GM23248 (cell line): ENCODE results near the gene IRF6. TPM values are rescaled to one million over a fixed set of nuclear protein-coding genes. Genes with fewer than 3 reads are reported as not detected.

Experiments used
- DNase-seq: peaks from one replicate; pipeline ENCODE4 v3.0.0-alpha.2; 2015
- H2AFZ ChIP-seq: fragments of 200-600 bp; sonication (generic); 2 replicates; pipeline ENCODE4 v1.6.1; 2016; ENCODE audit warnings: antibody characterized with exemption
- H3F3A ChIP-seq: fragments of 200-600 bp; sonication (generic); 2 replicates; pipeline ENCODE4 v1.6.1; 2016; ENCODE audit warnings: mild to moderate bottlenecking, antibody characterized with exemption, mixed run types; ENCODE audit not compliant: insufficient read depth
- H3K27ac ChIP-seq: fragments of 200-600 bp; sonication (generic); 2 replicates; pipeline ENCODE4 v1.5.1; 2016; ENCODE audit warnings: mild to moderate bottlenecking
- H3K27me3 ChIP-seq: fragments of 200-600 bp; sonication (generic); replicated peaks from 2 replicates; pipeline ENCODE4 v1.6.1; 2016; ENCODE audit warnings: mild to moderate bottlenecking; ENCODE audit not compliant: insufficient read depth
- H3K36me3 ChIP-seq: fragments of 200-600 bp; sonication (generic); 2 replicates; pipeline ENCODE4 v1.6.1; 2016; ENCODE audit warnings: low read depth, mild to moderate bottlenecking
- H3K4me1 ChIP-seq: fragments of 200-600 bp; sonication (generic); 2 replicates; pipeline ENCODE4 v1.6.1; 2016; ENCODE audit warnings: mild to moderate bottlenecking; ENCODE audit not compliant: insufficient read depth
- H3K4me2 ChIP-seq: fragments of 200-600 bp; sonication (generic); one replicate; pipeline ENCODE4 v1.6.1; 2016; ENCODE audit warnings: mild to moderate bottlenecking; ENCODE audit not compliant: unreplicated experiment
- H3K4me3 ChIP-seq: fragments of 200-600 bp; sonication (generic); 2 replicates; pipeline ENCODE4 v1.5.1; 2016; ENCODE audit warnings: mild to moderate bottlenecking
- H3K79me2 ChIP-seq: fragments of 200-600 bp; sonication (generic); 2 replicates; pipeline ENCODE4 v1.6.1; 2016; ENCODE audit warnings: mild to moderate bottlenecking; ENCODE audit not compliant: insufficient read depth
- H3K9ac ChIP-seq: fragments of 200-600 bp; sonication (generic); 2 replicates; pipeline ENCODE4 v1.6.1; 2016; ENCODE audit warnings: mild to moderate bottlenecking
- H3K9me2 ChIP-seq: fragments of 200-600 bp; sonication (generic); 2 replicates; pipeline ENCODE4 v1.6.1; 2016; ENCODE audit warnings: mixed run types, mild to moderate bottlenecking, moderate library complexity; ENCODE audit not compliant: insufficient read depth
- H3K9me3 ChIP-seq: fragments of 200-600 bp; sonication (generic); one replicate; pipeline ENCODE4 v1.6.1; 2017; ENCODE audit warnings: low read depth
- H4K20me1 ChIP-seq: fragments of 200-600 bp; sonication (generic); 2 replicates; pipeline ENCODE4 v1.6.0; 2016; ENCODE audit not compliant: insufficient read depth
- EZH2 ChIP-seq: fragments of 200-600 bp; sonication (generic); IDR thresholded peaks from 2 replicates; pipeline ENCODE4 v1.6.1; 2018; ENCODE audit warnings: antibody characterized with exemption, mild to moderate bottlenecking; ENCODE audit not compliant: insufficient read depth, poor library complexity, severe bottlenecking
- EZH2phosphoT487 ChIP-seq: fragments of 200-600 bp; sonication (generic); IDR thresholded peaks from 2 replicates; pipeline ENCODE4 v1.6.1; 2018; ENCODE audit warnings: antibody characterized with exemption, moderate library complexity, mild to moderate bottlenecking, low read depth; ENCODE audit not compliant: insufficient read depth
- WGBS, 2 experiments: methylation state at CpG; one replicate each; pipeline ENCODE4 v1.1.6; 2015 to 2017; ENCODE audit warnings: low lambda C conversion rate in 2 of 2, low coverage in 1 of 2; ENCODE audit errors: missing lambda C conversion rate in 2 of 2; 5-methylcytosine and 5-hydroxymethylcytosine counted together
- in situ Hi-C: fragments of 300-500 bp; cut with MboI; formaldehyde crosslinking; loops from 2 replicates; pipeline ENCODE4 v1.15.0; 2020
- polyA plus RNA-seq: library from polyadenylated mRNA; unstranded; fragments of >200 nt; fragmentation: Nextera tagmentation; extraction: Ambion mirVana; gene quantifications from 2 replicates; pipeline ENCODE4 v1.2.1, GENCODE V29; 2016
- total RNA-seq: library from RNA; depleted of rRNA; stranded (reverse); fragments of >200 nt; shearing (Covaris generic); gene quantifications from 2 replicates; pipeline ENCODE4 v1.2.3, GENCODE V29; 2014

IRF6 gene
- total and polyA plus RNA-seq, 2 experiments from 2014 or later, result 0.84 to 1.3 TPM

- H3K9me2 ChIP-seq, result no peaks in the 10 kb centered on the region
- no peaks in the 10 kb centered on the region for H4K20me1 ChIP-seq
- H3K79me2 ChIP-seq, result no peaks in the 10 kb centered on the region
- no peak overlapping the region for H3K4me2 ChIP-seq
- H3K9ac ChIP-seq, result no peak overlapping the region
- in situ Hi-C loops, result no loop called here
- TF ChIP-seq EZH2 (no peak), EZH2phosphoT487 (no peak)
- peaks cover 12% of the 10 kb centered on the region for H3F3A ChIP-seq
- no peak overlapping the region for H3K4me3 ChIP-seq
- DNase-seq, result no peak
- peaks cover 16% of the 10 kb centered on the region; the same call in 1 of the 2 replicates for H3K4me1 ChIP-seq
- no peak overlapping the region for H2AFZ ChIP-seq
- H3K9me3 ChIP-seq, result no peaks in the 10 kb centered on the region
- H3K27me3 ChIP-seq, result no peaks in the 10 kb centered on the region
- 96 to 98% methylated on average over 9 of the region's 9 CpGs for WGBS, 2 experiments
- no peak overlapping the region for H3K27ac ChIP-seq
- H3K36me3 ChIP-seq, result no peaks in the 10 kb centered on the region
These were observed 37.6 kb downstream of the IRF6 start for GRCh38 chr1:209768354-209768774.

GRCh38 chr1:209767706-209768105 lies 38.2 kb downstream of the IRF6 start:
- Histone ChIP-seq H4K20me1 (no peaks in the 10 kb centered on the region), H3K4me2 (no peak overlapping the region), H3K4me1 (peaks cover 16% of the 10 kb centered on the region; the same call in 1 of the 2 replicates), H3K9me3 (no peaks in the 10 kb centered on the region), H3K4me3 (no peak overlapping the region), H3K79me2 (no peaks in the 10 kb centered on the region), H3K9ac (no peak overlapping the region), H2AFZ (no peak overlapping the region), H3K36me3 (no peaks in the 10 kb centered on the region), H3K27ac (no peak overlapping the region), H3K27me3 (no peaks in the 10 kb centered on the region), H3F3A (peaks cover 12% of the 10 kb centered on the region), H3K9me2 (no peaks in the 10 kb centered on the region)
- TF ChIP-seq EZH2 (no peak), EZH2phosphoT487 (no peak)
- no peak for DNase-seq
- in situ Hi-C loops, result no loop called here

GRCh38 chr1:209767096-209767495 lies 38.8 kb downstream of the IRF6 start:
- Histone ChIP-seq H3K36me3 (no peaks in the 10 kb centered on the region), H3K4me3 (no peak overlapping the region), H3K27ac (no peak overlapping the region), H3K4me2 (no peak overlapping the region), H3K4me1 (peaks cover 16% of the 10 kb centered on the region; the same call in 1 of the 2 replicates), H3K9me3 (no peaks in the 10 kb centered on the region), H4K20me1 (no peaks in the 10 kb centered on the region), H3K9me2 (no peaks in the 10 kb centered on the region), H3K27me3 (no peaks in the 10 kb centered on the region), H3K79me2 (no peaks in the 10 kb centered on the region), H3K9ac (no peak overlapping the region), H3F3A (peaks cover 12% of the 10 kb centered on the region), H2AFZ (no peak overlapping the region)
- TF ChIP-seq EZH2 (no peak), EZH2phosphoT487 (no peak)
- no peak for DNase-seq
- in situ Hi-C loops, result no loop called here

- H3K79me2 ChIP-seq, result no peaks in the 10 kb centered on the region
- DNase-seq, result no peak
- H3K27me3 ChIP-seq, result no peaks in the 10 kb centered on the region
- peaks cover 18% of the 10 kb centered on the region; the same call in 1 of the 2 replicates for H3K4me1 ChIP-seq
- H3K9me2 ChIP-seq, result no peaks in the 10 kb centered on the region
- no peak for TF ChIP-seq EZH2phosphoT487
- TF ChIP-seq EZH2, result no peak
- H3K4me2 ChIP-seq, result no peak overlapping the region
- no peak overlapping the region for H3K27ac ChIP-seq
- no peaks in the 10 kb centered on the region for H3K36me3 ChIP-seq
- H2AFZ ChIP-seq, result no peak overlapping the region
- peaks cover 12% of the 10 kb centered on the region for H3F3A ChIP-seq
- no peak overlapping the region for H3K9ac ChIP-seq
- H3K9me3 ChIP-seq, result no peaks in the 10 kb centered on the region
- in situ Hi-C loops, result no loop called here
- no peaks in the 10 kb centered on the region for H4K20me1 ChIP-seq
- WGBS, 2 experiments, result 61 to 71% methylated on average over 2 of the region's 2 CpGs
- no peak overlapping the region for H3K4me3 ChIP-seq
These were observed 39.9 kb downstream of the IRF6 start for GRCh38 chr1:209766051-209766450.

GRCh38 chr1:209761011-209761635 lies 44.8 kb downstream of the IRF6 start:
- no peaks in the 10 kb centered on the region for H3K9me3 ChIP-seq
- DNase-seq, result peak; percentile 44
- no peak for TF ChIP-seq EZH2phosphoT487
- TF ChIP-seq EZH2, result no peak

More at GRCh38 chr1:209761011-209761635, 44.8 kb downstream of the IRF6 start:
- H3K9me2 ChIP-seq, result no peaks in the 10 kb centered on the region
- H3K4me2 ChIP-seq, result no peak overlapping the region
- H3K27me3 ChIP-seq, result no peaks in the 10 kb centered on the region
- no peaks in the 10 kb centered on the region for H3K36me3 ChIP-seq
- in situ Hi-C loops, result no loop called here
- H2AFZ ChIP-seq, result no peak overlapping the region
- no peaks in the 10 kb centered on the region for H3F3A ChIP-seq
- H3K27ac ChIP-seq, result no peak overlapping the region
- no peak overlapping the region for H3K9ac ChIP-seq
- no peaks in the 10 kb centered on the region for H4K20me1 ChIP-seq
- no peaks in the 10 kb centered on the region for H3K79me2 ChIP-seq
- H3K4me3 ChIP-seq, result no peak overlapping the region
- H3K4me1 ChIP-seq, result 0 out of 2 replicates have a peak, but pooled peaks cover 9% of the 10 kb centered on the region
